SH-SY5Y (cell line): ENCODE results near the gene DIAPH1.

Source experiments
- GATA2 ChIP-seq: IDR thresholded peaks from 2 replicates; pipeline ENCODE4 v1.6.1; 2011; ENCODE audit warnings: mild to moderate bottlenecking, low read depth, low read length
- GATA3 ChIP-seq: IDR thresholded peaks from 2 replicates; pipeline ENCODE4 v1.6.1; 2011; ENCODE audit warnings: low read depth, mild to moderate bottlenecking, low read length, moderate library complexity

GRCh38 chr5:141515141-141515540 is 103.7 kb downstream of the DIAPH1 start:
- TF ChIP-seq GATA2 (no peak), GATA3 (no peak)
